NK-92 (cell line): ENCODE measurements around the gene CYP3A5.
"Not testable (repeated sequence)": the region's sequence is repeated elsewhere in the genome, so short reads cannot be mapped to it uniquely, and the experiment has no call there.

ENCODE experiments used
- DNase-seq: peaks from one replicate; lab custom pipeline; 2025; ENCODE audit not compliant: unreplicated experiment; lab: John Stamatoyannopoulos, UW

The CYP3A5 gene

DNA sequence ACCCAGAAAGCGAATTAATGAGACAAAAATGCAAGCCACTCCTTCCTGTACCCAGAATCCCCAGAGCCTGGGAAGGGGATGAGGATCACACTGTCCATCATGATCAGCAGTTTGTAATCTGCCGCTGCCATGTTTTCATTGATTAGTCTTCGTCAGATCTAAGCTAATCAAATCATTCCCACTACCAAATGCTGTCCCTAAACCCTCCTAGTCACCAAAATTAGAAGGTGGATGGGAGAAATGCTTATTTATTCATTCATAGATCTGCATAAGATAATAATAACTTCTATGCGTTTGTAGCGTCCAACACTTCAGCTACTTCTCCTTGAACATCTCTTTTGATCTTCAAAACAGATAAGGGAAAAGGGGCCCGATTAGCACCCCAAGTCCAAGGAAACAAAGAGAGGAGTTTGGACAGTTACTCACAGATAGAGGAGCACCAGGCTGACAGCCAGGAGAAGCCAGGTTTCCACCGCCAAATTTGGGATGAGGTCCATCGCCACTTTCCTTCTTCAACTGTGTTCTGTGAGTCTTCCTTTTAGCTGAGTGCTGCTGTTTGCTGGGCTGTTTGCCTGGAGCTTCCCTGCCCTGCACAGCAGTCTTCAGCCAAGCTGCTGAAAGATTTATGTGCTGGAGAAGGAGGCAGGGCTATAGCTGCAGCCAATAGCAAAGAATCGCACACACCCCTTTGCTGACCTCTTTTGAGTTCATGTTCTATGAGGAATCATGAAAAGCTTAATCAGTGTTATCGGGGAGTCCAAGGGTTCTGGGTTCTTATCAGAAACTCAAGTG lies at the start of gene CYP3A5:
Gene CYP3A5, minus strand, starts transcription at position 597 of the 792 bp plus-strand sequence. Its CDS starts 100 bp downstream, at position 497.
- DNase-seq, result no peak

DNA sequence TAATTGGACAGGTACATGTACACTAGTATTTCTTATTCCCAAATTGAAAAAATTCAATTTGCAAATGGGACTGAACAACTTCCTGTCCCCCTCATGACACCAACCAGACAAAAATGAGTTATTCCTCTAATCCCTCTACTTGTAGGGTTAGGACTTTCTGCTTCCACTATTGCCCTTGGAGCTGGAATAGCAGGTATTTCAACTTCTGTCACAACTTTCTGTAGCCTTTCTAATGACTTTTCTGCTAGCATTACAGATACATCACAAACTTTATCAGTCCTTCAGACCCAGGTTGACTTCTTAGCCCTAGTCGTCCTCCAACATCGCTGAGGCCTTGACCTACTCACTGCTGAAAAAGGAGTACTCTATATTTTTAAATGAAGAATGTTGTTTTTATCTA lies 48.8 kb upstream of the CYP3A5 start:
- no peak for DNase-seq

DNA sequence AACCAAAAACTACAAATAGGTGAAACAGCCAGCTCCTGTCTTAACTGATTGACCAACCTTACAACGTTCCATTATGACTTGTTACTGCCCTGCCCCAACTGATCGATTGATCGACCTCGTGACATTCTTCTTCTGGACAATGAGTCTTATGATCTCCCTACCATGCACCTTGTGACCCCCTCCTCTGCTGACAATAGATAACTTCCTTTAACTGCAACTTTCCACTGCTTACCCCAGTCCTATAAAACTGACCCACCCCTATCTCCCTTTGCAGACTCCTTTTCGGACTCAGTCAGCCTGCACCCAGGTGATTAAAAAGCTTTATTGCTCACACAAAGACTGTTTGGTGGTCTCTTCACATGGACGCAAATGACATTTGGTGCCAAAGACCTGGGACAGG lies 43.4 kb upstream of the CYP3A5 start:
- DNase-seq, result not testable (repeated sequence)

DNA sequence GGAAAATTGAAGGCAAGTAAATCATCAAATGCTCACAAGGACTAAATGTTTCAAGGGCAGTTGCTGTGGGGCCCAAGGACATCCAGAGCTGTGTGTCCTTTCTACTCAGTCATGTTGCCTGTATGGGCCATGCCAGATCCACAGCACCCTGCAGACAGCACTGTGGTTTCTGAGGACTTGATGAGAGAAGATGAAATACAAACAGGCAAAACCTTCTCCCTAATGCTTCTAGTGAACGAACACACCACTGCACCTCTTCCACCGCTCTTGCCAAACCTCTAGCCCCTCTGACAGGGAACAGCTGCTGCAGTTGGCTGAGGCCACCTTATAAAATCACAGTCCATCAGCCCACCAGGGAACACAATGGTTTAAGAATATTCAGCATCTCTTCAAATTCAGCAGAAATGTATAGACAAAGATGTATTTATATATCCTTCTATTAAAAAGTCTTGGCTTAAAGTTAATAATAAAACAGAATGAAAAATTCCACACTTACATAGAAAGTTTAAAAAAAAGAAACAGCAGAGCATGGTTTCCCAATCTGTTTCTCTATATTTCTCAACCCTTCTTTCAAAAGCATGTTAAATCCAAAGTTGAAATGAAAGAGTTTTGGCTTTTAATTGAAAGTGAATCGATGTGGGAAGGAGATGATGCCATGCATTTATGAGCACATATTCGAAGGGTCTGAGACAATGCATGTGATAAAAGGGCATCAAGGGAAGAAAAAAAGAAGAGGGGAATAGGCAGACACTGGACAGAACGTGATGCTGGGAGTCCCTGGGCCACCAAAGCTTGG lies 41.2 kb upstream of the CYP3A5 start:
- DNase-seq, result no peak

DNA sequence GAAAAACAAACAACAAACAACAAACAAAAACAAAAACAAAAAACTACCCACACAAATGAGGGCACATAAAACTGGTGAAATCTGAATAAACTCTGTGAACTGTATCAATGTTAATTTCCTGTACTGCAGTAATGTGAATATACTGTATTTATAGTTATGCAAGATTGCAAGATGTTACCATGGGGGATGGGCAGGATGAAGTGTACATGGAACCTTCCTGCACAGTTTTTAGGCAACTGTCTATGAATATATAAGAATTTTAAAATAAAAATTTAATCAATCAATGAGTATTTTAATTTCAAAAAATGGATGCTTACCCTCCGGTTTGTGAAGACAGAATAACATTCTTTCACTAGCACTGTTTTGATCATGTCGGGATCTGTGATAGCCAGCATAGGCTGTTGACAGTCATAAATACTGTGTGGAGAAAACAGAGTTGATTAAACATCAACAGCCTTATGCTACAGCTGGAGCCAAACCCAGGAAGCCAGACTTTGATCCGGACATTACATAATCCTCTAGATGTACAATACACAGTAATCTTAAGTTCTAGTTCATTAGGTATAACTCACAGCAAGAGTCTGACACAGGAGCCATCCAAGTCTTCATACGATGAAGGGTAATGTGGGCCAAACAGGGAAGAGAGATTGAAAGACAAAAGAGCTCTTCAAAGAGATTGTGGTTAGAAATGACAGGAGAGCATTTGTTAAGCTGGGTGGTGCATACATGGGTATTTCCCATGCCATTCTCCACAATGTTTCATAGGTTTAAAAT lies 40.4 kb upstream of the CYP3A5 start:
- no peak for DNase-seq

DNA sequence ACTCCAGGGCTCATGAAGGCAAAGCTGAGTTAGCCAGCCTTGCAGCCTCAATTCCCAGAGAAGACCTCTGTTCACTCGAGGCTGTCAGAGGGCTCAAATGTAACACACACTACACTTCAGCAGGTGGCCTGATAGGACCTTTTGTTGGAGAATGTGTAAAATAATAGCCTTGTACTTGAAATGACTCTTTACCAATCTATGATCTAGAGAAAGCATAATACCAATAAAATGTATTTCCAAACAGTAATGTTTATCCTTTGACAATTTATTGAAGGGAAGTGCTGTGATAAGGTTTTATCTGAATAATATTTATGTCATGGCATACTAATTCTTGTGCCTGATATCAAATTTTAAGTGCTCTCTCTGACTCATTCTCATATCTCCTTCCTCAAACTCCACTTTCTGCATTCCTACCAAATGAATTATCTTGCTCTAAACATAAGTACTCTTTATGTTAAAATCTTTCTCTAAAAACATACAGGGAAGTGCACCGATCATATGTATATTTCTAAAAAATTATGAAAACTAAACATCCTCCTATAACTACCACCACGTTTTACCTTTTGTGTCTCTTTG lies 34.3 kb upstream of the CYP3A5 start:
- no peak for DNase-seq

DNA sequence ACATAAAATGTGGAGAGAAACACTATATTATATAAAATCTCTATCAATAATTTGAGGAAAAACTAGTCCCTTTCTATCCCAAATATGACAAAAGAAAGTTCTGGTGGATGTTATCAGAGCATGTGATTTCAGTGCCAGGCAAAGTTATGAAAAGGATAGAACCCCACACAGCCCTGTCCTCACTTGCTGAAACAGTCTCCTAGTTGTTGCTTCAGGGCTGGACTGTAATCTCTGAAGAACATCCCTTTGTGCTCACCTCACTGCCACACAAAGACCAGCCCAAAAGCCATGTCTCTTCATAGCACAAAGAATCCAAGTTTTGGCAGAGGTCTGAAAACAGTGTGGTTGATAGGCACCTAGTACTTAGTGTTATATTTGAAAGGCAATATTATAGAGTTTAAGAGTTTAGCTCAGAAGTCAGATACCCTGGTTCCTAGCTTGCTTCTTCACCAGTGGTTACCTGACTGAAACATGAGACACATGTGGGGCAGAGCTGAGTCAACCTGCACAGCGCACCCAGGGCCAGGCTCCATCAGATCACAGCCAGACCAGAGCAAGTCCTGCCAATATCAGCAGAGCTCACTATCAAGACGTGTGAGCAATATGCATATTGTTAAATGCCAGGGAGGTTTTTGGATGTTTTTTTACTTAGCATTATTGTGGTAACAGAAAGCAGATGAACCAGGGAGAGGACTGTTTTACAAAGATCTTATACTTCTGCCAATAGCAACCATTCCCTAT lies 30.2 kb upstream of the CYP3A5 start:
- DNase-seq, result no peak

DNA sequence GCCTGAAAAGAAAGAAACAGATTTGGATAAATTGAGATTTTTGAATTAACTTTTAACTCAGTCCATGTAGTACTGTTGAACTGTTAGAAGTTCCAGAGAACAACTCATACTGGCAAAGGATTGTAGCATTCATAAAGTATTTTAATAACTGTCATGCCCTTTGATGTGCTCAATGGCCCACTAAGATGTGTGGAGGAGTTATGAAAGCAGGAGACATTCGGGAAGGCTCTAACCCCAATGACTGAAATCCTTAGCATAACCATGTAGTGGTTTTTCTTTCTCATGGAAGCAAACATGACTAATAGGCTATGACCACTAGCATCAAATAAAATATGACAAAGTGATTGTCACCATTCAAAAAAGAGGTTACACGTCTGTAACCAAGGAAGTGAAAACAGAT lies 29.5 kb upstream of the CYP3A5 start:
- DNase-seq, result no peak

DNA sequence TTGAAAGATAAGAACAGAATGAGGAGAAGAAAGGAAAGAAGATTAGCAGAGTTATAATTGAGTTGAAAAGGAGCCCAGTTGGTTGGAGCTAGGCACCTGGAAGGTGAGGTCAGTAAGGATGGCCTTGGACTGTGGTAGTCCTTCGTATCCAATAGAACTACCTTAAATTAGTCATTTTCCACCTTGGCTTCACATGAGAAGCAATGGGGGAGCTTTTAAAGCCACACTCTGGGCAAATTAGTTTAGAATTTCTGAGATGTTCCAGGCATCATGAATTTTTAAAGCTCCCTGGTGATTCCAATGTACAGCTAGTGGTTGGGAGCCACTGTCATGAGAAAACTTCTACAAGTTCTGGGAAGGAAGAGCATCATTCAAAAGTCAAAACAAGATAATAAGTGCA lies 27.3 kb upstream of the CYP3A5 start:
- no peak for DNase-seq

DNA sequence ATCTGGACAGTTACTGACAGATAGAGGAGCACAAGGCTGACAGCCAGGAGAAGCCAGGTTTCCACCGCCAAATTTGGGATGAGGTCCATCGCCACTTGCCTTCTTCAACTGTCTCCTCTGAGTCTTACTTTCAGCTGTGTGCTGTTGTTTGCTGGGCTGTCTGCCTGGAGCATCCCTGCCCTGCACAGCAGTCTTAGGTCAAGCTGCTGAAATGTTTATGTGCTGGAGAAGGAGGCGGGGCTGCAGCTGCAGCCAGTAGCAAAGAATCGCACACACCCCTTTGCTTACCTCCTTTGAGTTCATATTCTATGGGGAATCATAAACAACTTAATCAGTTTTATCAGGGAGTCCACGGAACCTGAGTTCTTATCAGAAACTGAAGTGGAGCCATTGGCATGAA lies 20.1 kb upstream of the CYP3A5 start:
- DNase-seq, result no peak

DNA sequence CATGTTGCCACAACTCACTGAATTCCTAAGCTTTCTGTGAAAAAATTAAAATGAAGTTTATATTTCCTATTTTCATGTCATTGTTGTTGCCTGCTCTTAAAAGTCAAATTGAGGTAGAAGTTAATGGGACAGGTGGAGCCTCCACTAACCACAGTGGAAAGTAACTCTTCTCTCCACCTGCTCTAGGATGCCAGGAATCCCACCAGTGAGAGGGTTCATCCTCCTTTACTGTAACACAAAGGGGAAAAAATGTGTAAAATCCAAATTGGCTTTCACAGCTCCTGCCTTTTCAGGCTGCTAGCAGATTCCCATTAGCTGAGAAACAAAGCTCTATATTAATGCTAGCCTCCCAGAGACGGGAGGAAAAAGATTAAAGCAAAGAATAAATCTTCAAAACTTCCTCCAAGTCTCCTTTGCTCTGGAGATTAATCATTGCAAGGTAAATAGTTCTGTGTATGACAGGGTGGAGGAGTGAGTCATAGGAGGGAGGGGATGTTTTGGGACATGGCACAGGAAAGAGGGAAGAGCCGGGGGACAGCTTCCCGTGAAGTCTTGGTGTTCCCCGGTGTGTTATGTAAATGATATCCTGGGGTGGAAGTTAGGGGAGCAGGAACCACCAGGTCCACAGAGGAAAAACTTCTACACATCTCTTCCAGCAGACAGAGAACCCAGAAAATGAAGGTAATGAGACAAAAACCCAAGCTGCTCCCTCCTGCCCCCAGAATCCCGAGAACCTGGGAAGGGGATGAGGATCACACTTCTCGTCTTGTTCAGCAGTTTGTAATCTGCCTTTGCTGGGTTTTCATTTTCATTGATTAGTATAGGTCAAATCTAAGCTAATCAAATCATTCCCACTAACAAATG lies 19.3 kb upstream of the CYP3A5 start:
- DNase-seq, result not testable (repeated sequence)

DNA sequence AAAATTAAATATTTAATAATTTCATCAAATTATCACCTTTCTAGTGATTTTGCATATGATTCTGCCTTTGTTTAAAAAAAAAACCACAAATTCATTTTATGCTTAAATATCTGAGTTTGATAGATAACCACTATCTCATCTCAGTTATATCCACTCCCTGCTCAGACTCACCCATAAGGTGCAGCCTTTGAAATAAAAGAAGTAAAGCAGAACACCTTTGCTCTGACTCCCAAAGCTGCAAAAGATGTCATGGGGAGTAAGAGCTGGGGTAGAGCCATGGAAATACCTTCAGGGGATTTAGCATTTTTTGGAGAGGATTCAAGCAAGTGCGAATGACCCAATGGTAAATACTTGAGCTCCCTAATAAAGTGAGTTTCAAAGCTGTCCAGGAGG lies 15.1 kb upstream of the CYP3A5 start:
- DNase-seq, result no peak

DNA sequence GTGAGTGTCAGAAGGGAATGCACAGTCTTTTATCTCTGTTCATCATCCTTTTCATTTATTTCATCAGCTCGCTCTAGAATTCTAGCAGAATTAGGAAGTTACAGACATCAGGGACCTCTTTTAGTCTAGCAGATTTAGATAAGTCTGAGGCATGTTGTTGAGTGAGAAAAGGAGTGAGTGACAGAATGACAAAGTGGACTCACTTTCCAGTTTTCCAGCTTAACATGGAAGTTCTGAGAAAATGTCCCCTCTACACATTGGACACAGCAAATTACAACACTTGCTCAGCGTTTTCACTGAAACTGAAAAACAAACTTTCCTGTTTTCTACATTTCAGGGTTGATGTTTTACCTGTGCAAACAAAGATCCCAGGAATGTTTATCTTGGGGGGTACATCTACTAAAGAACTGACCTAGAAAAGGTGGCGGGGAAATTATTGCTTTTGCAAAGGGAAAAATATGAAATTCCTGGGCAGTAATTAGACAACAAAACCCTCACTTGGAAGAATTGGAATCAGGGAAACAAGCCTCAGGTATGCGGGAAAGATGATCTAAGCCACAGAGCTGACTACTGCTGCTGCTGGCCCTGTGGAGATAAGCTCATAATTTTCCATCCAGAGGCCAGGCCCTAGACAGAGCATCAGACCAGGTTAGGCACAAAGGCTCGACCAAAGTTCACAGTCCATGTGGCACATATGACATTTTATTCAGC lies 14.6 kb upstream of the CYP3A5 start:
- DNase-seq, result no peak

DNA sequence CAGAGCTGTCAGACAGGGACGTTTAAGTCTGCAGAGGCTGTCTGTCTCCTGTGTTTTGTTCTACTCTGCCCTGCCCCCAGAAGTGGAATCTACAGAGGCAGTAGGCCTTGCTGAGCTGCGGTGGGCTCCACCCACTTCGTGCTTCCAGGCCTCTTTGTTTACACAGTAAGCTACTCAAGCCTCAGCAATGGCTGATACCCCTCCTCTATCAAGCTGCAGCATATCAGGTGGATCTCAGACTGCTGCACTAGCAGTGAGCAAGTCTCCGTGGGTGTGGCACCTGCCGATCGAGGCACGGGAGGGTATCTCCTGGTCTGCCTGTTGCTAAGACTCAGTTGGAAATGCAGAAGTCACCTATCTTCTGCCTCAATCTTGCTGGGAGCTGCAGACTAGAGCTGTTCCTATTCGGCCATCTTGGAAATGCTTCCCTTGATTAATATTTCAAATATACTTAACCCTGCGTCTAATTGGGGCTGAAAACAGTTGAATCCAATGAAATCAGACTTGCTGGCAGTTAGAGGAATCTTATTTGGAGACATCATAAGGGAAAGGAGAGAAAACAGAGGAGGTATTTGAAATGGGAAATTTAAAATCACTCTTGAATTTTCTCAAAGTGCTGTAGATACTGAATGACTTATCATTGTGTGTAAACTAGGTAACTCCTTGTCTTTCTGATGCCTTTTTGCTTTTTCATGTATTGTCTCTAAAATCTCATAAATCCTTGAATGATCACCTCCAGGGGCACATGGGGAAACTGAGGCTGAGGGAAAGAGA lies 13.8 kb upstream of the CYP3A5 start:
- DNase-seq, result no peak

DNA sequence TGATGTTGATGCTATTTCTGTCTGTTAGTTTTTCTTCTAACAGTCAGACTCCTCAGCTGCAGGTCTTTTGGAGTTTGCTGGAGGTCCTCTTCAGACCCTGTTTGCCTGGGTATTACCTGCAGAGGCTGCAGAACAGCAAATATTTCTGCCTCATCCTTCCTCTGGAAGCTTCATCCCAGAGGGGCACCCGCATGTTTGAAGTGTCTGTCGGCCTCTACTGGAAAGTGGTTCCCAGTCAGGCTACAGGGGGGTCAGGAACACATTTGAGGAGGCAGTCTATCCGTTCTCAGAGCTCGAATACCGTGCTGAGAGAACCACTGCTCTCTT lies 13.3 kb upstream of the CYP3A5 start:
- DNase-seq, result no peak

DNA sequence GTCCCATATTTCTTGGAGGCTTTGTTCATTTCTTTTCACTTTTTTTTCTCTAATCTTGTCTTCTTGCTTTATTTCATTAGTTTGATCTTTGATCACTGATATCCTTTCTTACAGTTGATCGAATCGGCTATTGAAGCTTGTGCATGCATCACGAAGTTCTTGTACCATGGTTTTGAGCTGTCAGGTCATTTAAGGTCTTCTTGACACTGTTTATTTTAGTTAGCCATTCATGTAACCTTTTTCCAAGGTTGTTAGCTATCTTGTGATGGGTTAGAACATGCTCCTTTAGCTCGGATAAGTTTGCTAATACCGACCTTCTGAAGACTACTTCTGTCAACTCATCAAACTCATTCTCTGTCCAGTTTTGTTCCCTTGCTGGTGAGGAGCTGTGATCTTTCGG lies 12.8 kb upstream of the CYP3A5 start:
- not testable (repeated sequence) for DNase-seq

DNA sequence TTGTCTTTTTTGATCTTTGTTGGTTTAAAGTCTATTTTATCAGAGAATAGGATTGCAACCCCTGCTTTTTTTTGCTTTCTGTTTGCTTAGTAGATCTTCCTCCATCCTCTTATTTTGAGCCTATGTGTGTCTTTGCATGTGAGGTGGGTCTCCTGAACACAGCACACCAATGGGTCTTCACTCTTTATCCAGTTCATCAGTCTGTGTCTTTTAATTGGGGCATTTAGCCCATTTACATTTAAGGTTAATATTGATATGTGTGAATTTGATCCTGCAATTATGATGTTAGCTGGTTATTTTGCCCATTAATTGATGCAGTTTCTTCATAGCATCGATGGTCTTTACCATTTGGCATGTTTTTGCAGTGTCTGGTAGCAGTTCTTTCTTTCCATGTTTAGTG lies 11.9 kb upstream of the CYP3A5 start:
- not testable (repeated sequence) for DNase-seq

DNA sequence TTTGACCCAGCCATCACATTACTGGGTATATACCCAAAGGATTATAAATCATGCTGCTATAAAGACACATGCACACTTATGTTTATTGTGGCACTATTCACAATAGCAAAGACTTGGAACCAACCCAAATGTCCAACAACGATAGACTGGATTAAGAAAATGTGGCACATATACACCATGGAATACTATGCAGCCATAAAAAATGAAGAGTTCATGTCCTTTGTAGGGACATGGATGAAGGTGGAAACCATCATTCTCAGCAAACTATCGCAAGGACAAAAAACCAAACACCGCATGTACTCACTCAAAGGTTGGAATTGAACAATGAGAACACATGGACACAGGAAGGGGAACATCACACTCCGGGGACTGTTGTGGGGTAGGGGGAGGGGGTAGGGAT lies 11.1 kb upstream of the CYP3A5 start:
- DNase-seq, result not testable (repeated sequence)
